Lower leg skin (tissue), 3 donors: ENCODE results near the gene P2RX4.

Experiments
- CTCF ChIP-seq, 3 donors: fragments of 450-650 bp; IDR thresholded peaks; one replicate each; pipeline ENCODE4 v1.5.1; 2016; ENCODE audit warnings: antibody characterized with exemption in 3 of 3, mild to moderate bottlenecking in 3 of 3, moderate library complexity in 2 of 3
- POLR2A ChIP-seq, 2 donors: fragments of 450-650 bp; IDR thresholded peaks; one replicate each; pipeline ENCODE4 v1.6.1; 2016 to 2017; ENCODE audit warnings: antibody characterized with exemption in 2 of 2, mild to moderate bottlenecking in 1 of 2, moderate library complexity in 1 of 2

- TF ChIP-seq CTCF (IDR thresholded peaks at IDR 0.05) (no peak), POLR2A (IDR thresholded peaks at IDR 0.05) (no peak)
Measured at GRCh38 chr12:121226399-121226798, 16.5 kb downstream of the P2RX4 start.
